OCI-LY3 (cell line): ENCODE measurements around the gene SRPK1.

Experiments used
- H2AFZ ChIP-seq: fragments of 200-600, 300-600 bp; shearing (Covaris generic); 2 replicates; pipeline ENCODE4 v1.6.0; 2014; ENCODE audit warnings: antibody characterized with exemption, low read depth, low read length
- H3K27ac ChIP-seq: fragments of 200-600, 300-600 bp; sonication (generic); 2 replicates; pipeline ENCODE4 v1.5.1; 2014; ENCODE audit warnings: mild to moderate bottlenecking, low read length, moderate library complexity, mixed read lengths
- H3K27me3 ChIP-seq: fragments of 200-600, 300-600 bp; sonication (generic); 2 replicates; pipeline ENCODE4 v1.6.1; 2014; ENCODE audit warnings: low read depth, low read length, mixed read lengths
- H3K36me3 ChIP-seq: fragments of 200-600, 300-600 bp; sonication (generic); replicated peaks from 2 replicates; pipeline ENCODE3; 2014; ENCODE audit warnings: low read depth, low read length, mixed read lengths
- H3K4me1 ChIP-seq: fragments of 300-600, 200-600 bp; sonication (generic); 2 replicates; pipeline ENCODE4 v1.6.1; 2014; ENCODE audit warnings: low read length, mixed read lengths
- H3K4me2 ChIP-seq: fragments of 200-600, 300-600 bp; sonication (generic); 2 replicates; pipeline ENCODE4 v1.6.1; 2014; ENCODE audit warnings: low read length, mixed read lengths
- H3K4me3 ChIP-seq: fragments of 300-600, 200-600 bp; sonication (generic); 2 replicates; pipeline ENCODE4 v1.5.1; 2014; ENCODE audit warnings: antibody characterized with exemption, mild to moderate bottlenecking, low read length, moderate library complexity
- H3K79me2 ChIP-seq: fragments of 300-600, 200-600 bp; shearing (Covaris generic); 2 replicates; pipeline ENCODE4 v1.6.1; 2014; ENCODE audit warnings: mild to moderate bottlenecking, low read length, mixed read lengths
- H3K9ac ChIP-seq: fragments of 300-600, 200-600 bp; shearing (Covaris generic); 2 replicates; pipeline ENCODE4 v1.6.0; 2014; ENCODE audit warnings: mild to moderate bottlenecking, low read length, moderate library complexity
- H3K9me3 ChIP-seq: fragments of 200-600, 300-600 bp; shearing (Covaris generic); 2 replicates; pipeline ENCODE4 v1.6.1; 2014; ENCODE audit warnings: low read length, mixed read lengths; ENCODE audit not compliant: insufficient read depth
- H4K20me1 ChIP-seq: fragments of 200-600, 300-600 bp; sonication (generic); 2 replicates; pipeline ENCODE4 v1.6.1; 2016; ENCODE audit warnings: low read length, mixed read lengths; ENCODE audit not compliant: insufficient read depth
- EZH2phosphoT487 ChIP-seq: fragments of 200-600 bp; shearing (Covaris generic); IDR thresholded peaks from 2 replicates; pipeline ENCODE4 v1.6.1; 2018; ENCODE audit warnings: antibody characterized with exemption, mixed run types, low read depth
- TF ChIP-seq, protein P1 (sequence below): fragments of 200-600, 300-600 bp; sonication (generic); IDR thresholded peaks from 2 replicates; pipeline ENCODE4 v1.5.1; 2014; ENCODE audit warnings: antibody characterized with exemption, low read length, low read depth

The SRPK1 gene

GRCh38 chr6:35907750-35908149 lies 13.1 kb downstream of the SRPK1 start:
- peaks cover 77% of the 10 kb centered on the region for H3K36me3 ChIP-seq
- H3K79me2 ChIP-seq: peaks cover 100% of the 10 kb centered on the region

GRCh38 chr6:35906499-35906846 lies 14.4 kb downstream of the SRPK1 start:
- Histone ChIP-seq H3K27ac (no peak overlapping the region), H3K4me1 (no peaks in the 10 kb centered on the region), H4K20me1 (peaks cover 34% of the 10 kb centered on the region), H2AFZ (no peak overlapping the region), H3K9ac (no peak overlapping the region), H3K36me3 (peaks cover 70% of the 10 kb centered on the region), H3K4me3 (no peak overlapping the region), H3K9me3 (peaks cover 22% of the 10 kb centered on the region; the same call in 1 of the 2 replicates), H3K79me2 (peaks cover 100% of the 10 kb centered on the region), H3K4me2 (no peak overlapping the region), H3K27me3 (no peaks in the 10 kb centered on the region)
- TF ChIP-seq, protein P1, sequence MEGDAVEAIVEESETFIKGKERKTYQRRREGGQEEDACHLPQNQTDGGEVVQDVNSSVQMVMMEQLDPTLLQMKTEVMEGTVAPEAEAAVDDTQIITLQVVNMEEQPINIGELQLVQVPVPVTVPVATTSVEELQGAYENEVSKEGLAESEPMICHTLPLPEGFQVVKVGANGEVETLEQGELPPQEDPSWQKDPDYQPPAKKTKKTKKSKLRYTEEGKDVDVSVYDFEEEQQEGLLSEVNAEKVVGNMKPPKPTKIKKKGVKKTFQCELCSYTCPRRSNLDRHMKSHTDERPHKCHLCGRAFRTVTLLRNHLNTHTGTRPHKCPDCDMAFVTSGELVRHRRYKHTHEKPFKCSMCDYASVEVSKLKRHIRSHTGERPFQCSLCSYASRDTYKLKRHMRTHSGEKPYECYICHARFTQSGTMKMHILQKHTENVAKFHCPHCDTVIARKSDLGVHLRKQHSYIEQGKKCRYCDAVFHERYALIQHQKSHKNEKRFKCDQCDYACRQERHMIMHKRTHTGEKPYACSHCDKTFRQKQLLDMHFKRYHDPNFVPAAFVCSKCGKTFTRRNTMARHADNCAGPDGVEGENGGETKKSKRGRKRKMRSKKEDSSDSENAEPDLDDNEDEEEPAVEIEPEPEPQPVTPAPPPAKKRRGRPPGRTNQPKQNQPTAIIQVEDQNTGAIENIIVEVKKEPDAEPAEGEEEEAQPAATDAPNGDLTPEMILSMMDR: no peak

More at GRCh38 chr6:35907750-35908149, 13.1 kb downstream of the SRPK1 start:
- peaks cover 24% of the 10 kb centered on the region; the same call in 1 of the 2 replicates for H3K9me3 ChIP-seq
- H3K4me1 ChIP-seq: no peaks in the 10 kb centered on the region
- H2AFZ ChIP-seq: no peak overlapping the region
- H4K20me1 ChIP-seq: peaks cover 30% of the 10 kb centered on the region
- no peak overlapping the region for H3K9ac ChIP-seq
- no peak overlapping the region for H3K4me3 ChIP-seq
- no peak for TF ChIP-seq EZH2phosphoT487
- TF ChIP-seq, protein P1: no peak
- H3K27me3 ChIP-seq: no peaks in the 10 kb centered on the region
- H3K4me2 ChIP-seq: no peak overlapping the region
- no peak overlapping the region for H3K27ac ChIP-seq

DNA sequence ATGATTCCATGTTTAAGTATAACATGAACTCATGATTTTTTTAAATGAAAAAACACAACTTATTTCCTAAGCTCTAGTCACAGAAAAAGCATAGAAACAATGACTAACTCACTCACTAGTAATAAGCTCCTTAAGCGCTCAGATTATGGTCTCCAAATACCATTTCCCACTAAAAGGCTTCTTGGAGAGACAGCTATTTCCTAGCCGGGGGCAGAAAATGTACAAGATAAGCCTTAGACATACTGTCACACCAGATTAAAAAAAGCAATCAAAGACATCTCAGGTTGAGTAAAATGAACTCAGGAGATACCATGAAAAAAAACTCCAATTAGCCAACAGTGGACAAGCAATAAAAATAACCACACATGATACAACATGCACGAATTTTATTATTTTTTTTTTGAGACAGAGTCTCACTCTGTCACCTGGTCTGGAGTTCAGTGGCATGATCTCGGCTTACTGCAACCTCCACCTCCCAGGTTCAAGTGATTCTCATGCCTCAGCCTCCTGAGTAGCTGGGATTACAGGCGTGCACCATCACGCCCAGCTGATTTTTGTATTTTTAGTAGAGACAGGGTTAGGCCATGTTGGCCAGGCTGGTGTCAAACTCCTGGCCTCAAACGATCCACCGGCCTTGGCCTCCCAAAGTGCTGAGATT lies 14.9 kb downstream of the SRPK1 start:
- Histone ChIP-seq H3K36me3 (peaks cover 70% of the 10 kb centered on the region), H3K27me3 (no peaks in the 10 kb centered on the region), H4K20me1 (peaks cover 38% of the 10 kb centered on the region), H3K4me3 (no peak overlapping the region), H3K9me3 (peaks cover 20% of the 10 kb centered on the region; the same call in 1 of the 2 replicates), H2AFZ (no peak overlapping the region), H3K4me1 (no peaks in the 10 kb centered on the region), H3K27ac (no peak overlapping the region), H3K79me2 (peaks cover 100% of the 10 kb centered on the region), H3K4me2 (no peak overlapping the region), H3K9ac (no peak overlapping the region)
- no peak for TF ChIP-seq EZH2phosphoT487
- TF ChIP-seq, protein P1: no peak

GRCh38 chr6:35905141-35905785 lies 15.6 kb downstream of the SRPK1 start:
- no peak overlapping the region for H3K9ac ChIP-seq
- H3K9me3 ChIP-seq: peaks cover 13% of the 10 kb centered on the region; the same call in 1 of the 2 replicates
- peaks cover 44% of the 10 kb centered on the region for H4K20me1 ChIP-seq
- no peak overlapping the region for H3K4me3 ChIP-seq
- H2AFZ ChIP-seq: no peak overlapping the region
- no peak overlapping the region for H3K4me2 ChIP-seq
- TF ChIP-seq, protein P1: no peak
- TF ChIP-seq EZH2phosphoT487: no peak
- no peak overlapping the region for H3K27ac ChIP-seq
- no peaks in the 10 kb centered on the region for H3K4me1 ChIP-seq
- H3K79me2 ChIP-seq: peaks cover 100% of the 10 kb centered on the region
- H3K27me3 ChIP-seq: no peaks in the 10 kb centered on the region
- peaks cover 69% of the 10 kb centered on the region for H3K36me3 ChIP-seq
